ENCODE measurements around the gene TIAM1. TPM values are rescaled to one million over a fixed set of nuclear protein-coding genes. Genes with fewer than 3 reads are reported as not detected.

Gene TIAM1, protein sequence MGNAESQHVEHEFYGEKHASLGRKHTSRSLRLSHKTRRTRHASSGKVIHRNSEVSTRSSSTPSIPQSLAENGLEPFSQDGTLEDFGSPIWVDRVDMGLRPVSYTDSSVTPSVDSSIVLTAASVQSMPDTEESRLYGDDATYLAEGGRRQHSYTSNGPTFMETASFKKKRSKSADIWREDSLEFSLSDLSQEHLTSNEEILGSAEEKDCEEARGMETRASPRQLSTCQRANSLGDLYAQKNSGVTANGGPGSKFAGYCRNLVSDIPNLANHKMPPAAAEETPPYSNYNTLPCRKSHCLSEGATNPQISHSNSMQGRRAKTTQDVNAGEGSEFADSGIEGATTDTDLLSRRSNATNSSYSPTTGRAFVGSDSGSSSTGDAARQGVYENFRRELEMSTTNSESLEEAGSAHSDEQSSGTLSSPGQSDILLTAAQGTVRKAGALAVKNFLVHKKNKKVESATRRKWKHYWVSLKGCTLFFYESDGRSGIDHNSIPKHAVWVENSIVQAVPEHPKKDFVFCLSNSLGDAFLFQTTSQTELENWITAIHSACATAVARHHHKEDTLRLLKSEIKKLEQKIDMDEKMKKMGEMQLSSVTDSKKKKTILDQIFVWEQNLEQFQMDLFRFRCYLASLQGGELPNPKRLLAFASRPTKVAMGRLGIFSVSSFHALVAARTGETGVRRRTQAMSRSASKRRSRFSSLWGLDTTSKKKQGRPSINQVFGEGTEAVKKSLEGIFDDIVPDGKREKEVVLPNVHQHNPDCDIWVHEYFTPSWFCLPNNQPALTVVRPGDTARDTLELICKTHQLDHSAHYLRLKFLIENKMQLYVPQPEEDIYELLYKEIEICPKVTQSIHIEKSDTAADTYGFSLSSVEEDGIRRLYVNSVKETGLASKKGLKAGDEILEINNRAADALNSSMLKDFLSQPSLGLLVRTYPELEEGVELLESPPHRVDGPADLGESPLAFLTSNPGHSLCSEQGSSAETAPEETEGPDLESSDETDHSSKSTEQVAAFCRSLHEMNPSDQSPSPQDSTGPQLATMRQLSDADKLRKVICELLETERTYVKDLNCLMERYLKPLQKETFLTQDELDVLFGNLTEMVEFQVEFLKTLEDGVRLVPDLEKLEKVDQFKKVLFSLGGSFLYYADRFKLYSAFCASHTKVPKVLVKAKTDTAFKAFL (N-terminal part only)
- total RNA-seq (2022) (15.2 and 18.2 TPM in 2 replicates), Bru-seq, nascent RNA (percentile 59 among the genes with signal in this experiment), BruChase-seq, experiment 1, labeled RNA remaining after a 6-hour chase (percentile 48 among the genes with signal in this experiment), BruChase-seq, experiment 2, labeled RNA remaining after a 2-hour chase (percentile 45 among the genes with signal in this experiment)
- long read RNA-seq, partial matches to known transcripts = 3 of 9 reads
- long read RNA-seq, other reads (novel, unspliced or antisense) = 6 of 9 reads

DNA sequence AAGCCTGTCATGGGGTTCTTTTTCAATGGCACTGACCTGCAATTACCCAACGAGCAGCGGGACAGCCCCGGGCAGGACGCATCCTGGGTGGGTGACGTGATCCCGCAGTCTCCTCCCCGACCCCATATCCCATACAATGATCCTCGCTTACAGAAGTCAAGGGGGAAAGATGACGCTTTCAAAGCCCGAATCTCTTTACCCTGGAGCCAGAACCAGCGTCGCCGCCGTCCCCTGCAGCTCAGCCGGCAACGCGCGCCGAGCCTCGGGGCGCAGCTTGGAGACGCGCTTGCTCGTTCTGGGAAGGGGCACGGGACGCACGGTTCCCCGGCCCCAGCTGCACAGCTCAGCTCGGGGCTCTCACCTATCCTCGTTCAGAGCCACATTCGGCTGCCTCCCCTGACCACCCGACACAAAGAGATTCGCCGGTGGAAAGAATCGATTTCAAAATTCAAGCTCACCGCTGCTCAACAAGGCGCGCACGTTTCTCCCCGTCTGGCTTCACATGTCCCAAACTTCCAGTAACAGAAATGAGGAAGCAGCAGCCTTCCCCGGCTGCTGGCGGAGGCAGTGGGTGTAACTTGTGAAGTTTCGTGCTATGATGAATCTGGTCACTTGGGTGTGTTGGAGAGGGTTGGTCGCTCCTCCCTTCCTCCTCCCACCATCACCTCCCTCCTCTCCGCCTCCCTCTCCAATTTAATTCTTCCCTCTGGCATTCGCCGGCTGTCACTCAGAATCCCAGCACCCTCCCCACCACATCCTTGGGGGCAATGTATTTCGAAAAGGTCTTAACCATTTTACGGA lies at the start of gene TIAM1:
TIAM1 (minus strand) TSS at position 582 of the 801 bp plus-strand sequence. CDS start 77,289 bp downstream, outside the sequence.
- TSS peak; percentile 51 for BruUV-seq (replicated peaks)
- intact Hi-C loops (cut with micrococcal nuclease; ENCODE audit: unreplicated experiment) = loop anchor here (5.0 to 10.0 kb wide), 2 partner anchors 142 to 241 kb away; no protein-coding TSS in a partner anchor
- peak within 1 kb of the TSS; percentile 98 for H3K4me3 Mint-ChIP-seq (ENCODE audit: low read depth, unreplicated experiment)
- H3K9me3 Mint-ChIP-seq (ENCODE audit: low read depth, unreplicated experiment) = no peaks in the 10 kb centered on the region
- H3K27ac Mint-ChIP-seq (ENCODE audit: unreplicated experiment) = peak within 1 kb of the TSS; percentile 64
- H3K4me1 Mint-ChIP-seq (ENCODE audit: low read depth, unreplicated experiment) = peaks cover 20% of the 10 kb centered on the region
- H3K27me3 Mint-ChIP-seq (ENCODE audit: unreplicated experiment) = no peaks in the 10 kb centered on the region
- DNase-seq = peak; percentile 31
- peaks cover 20% of the 10 kb centered on the region for H3K36me3 Mint-ChIP-seq (ENCODE audit: insufficient read depth, unreplicated experiment)
- TF ChIP-seq, protein P1, sequence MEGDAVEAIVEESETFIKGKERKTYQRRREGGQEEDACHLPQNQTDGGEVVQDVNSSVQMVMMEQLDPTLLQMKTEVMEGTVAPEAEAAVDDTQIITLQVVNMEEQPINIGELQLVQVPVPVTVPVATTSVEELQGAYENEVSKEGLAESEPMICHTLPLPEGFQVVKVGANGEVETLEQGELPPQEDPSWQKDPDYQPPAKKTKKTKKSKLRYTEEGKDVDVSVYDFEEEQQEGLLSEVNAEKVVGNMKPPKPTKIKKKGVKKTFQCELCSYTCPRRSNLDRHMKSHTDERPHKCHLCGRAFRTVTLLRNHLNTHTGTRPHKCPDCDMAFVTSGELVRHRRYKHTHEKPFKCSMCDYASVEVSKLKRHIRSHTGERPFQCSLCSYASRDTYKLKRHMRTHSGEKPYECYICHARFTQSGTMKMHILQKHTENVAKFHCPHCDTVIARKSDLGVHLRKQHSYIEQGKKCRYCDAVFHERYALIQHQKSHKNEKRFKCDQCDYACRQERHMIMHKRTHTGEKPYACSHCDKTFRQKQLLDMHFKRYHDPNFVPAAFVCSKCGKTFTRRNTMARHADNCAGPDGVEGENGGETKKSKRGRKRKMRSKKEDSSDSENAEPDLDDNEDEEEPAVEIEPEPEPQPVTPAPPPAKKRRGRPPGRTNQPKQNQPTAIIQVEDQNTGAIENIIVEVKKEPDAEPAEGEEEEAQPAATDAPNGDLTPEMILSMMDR (IDR thresholded peaks at IDR 0.05; ENCODE audit: unreplicated experiment) = no peak
- CTCF ChIA-PET = interaction anchor here (1.7 kb wide), 1 partner anchor 10 kb away, joined by 6 read pairs; no protein-coding TSS in a partner anchor

DNA sequence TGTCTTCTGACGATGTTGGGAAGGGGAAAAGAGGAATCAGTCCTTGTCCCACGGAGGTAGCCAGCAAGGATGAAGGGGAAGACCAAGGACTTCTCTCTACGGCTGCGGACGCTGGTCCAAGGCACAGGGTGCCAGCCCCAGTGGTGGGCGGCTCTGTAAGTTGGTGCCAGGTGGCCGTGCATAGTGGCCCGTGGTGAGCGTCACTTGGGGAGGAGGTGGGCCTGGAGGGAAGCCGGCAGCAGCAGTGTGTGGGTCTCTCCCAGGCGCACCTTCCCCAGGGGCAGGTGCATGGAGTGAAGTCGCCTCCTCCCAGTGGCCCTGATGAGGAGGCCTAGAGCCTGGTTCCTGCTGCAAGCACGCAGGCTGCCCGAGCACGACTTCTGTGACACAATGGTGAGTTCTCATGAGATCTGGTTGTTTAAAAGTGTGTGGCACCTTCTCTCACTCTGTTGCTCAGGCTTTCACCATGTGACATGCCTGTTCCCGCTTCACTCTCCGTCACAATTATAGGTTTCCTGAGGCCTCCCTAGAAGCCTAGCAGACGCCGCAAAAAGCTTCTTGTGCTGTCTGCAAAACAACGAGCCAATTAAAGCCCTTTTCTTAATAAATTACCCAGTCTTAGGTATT lies 43.6 kb upstream of the TIAM1 start:
- CTCF ChIA-PET = no interaction called here
- no peaks in the 10 kb centered on the region for H3K36me3 Mint-ChIP-seq (ENCODE audit: insufficient read depth, unreplicated experiment)

DNA sequence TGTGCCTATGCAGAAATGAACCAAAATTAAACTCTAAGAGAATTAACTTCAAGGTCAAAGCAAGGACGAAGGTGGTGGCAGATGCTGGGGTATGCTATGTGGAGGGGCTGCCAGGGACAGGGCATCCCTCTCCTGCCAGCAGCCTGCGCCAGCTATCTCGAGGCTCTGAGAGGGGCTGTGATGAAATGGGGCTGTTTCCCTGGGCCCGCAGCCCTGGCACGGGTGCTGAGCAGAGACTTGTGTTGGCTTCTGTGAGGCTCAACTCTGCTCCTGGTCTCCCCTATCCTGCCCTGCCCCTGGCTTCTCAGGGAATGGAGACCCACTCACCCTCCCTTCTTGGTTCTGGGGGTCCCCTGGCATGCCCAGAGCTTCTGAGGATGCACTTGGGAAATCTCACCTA lies 41.9 kb upstream of the TIAM1 start:
- CTCF ChIA-PET = no interaction called here
- intact Hi-C loops (cut with micrococcal nuclease; ENCODE audit: unreplicated experiment) = no loop called here
- TF ChIP-seq, protein P1 (IDR thresholded peaks at IDR 0.05; ENCODE audit: unreplicated experiment) = no peak
- Mint-ChIP-seq H3K4me3 (ENCODE audit: low read depth, unreplicated experiment) (no peak overlapping the region), H3K27me3 (ENCODE audit: unreplicated experiment) (no peaks in the 10 kb centered on the region), H3K9me3 (ENCODE audit: low read depth, unreplicated experiment) (no peaks in the 10 kb centered on the region), H3K27ac (ENCODE audit: unreplicated experiment) (no peak overlapping the region), H3K36me3 (ENCODE audit: insufficient read depth, unreplicated experiment) (no peaks in the 10 kb centered on the region), H3K4me1 (ENCODE audit: low read depth, unreplicated experiment) (no peaks in the 10 kb centered on the region)
- BruUV-seq (replicated peaks) = no TSS peak
- no peak for DNase-seq

More for the DNA sequence above, 43.6 kb upstream of the TIAM1 start:
- no peak for DNase-seq
- Mint-ChIP-seq H3K4me1 (ENCODE audit: low read depth, unreplicated experiment) (no peaks in the 10 kb centered on the region), H3K9me3 (ENCODE audit: low read depth, unreplicated experiment) (no peaks in the 10 kb centered on the region), H3K27me3 (ENCODE audit: unreplicated experiment) (no peaks in the 10 kb centered on the region), H3K27ac (ENCODE audit: unreplicated experiment) (no peak overlapping the region), H3K4me3 (ENCODE audit: low read depth, unreplicated experiment) (no peak overlapping the region)
- intact Hi-C loops (cut with micrococcal nuclease; ENCODE audit: unreplicated experiment) = no loop called here
- TF ChIP-seq, protein P1 (IDR thresholded peaks at IDR 0.05; ENCODE audit: unreplicated experiment) = no peak
- BruUV-seq (replicated peaks) = no TSS peak
